Measurements from ENCODE around the gene ARID2.

The ARID2 gene

GRCh38 chr12:45725631-45726602, 3.6 kb upstream of the ARID2 start (continued):
- TF ChIP-seq ZNF518A (tag by site-specific recombination; conservative IDR thresholded peaks at IDR 0.05; ENCODE audit: low read depth), result 0 out of 2 replicates have a peak, but pooled peaks have one; percentile 17
- TF ChIP-seq, protein P1, sequence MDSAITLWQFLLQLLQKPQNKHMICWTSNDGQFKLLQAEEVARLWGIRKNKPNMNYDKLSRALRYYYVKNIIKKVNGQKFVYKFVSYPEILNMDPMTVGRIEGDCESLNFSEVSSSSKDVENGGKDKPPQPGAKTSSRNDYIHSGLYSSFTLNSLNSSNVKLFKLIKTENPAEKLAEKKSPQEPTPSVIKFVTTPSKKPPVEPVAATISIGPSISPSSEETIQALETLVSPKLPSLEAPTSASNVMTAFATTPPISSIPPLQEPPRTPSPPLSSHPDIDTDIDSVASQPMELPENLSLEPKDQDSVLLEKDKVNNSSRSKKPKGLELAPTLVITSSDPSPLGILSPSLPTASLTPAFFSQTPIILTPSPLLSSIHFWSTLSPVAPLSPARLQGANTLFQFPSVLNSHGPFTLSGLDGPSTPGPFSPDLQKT (IDR thresholded peaks at IDR 0.05; ENCODE audit: borderline replicate concordance, low read depth, low read length), result no peak
- TF ChIP-seq ZNF394 (tag by site-specific recombination; IDR thresholded peaks at IDR 0.05; ENCODE audit: borderline replicate concordance), result peak; percentile 59; the same call in 1 of the 2 replicates
- peak; percentile 80 for TF ChIP-seq ZNF677 (tag by site-specific recombination; IDR thresholded peaks at IDR 0.05)
- TF ChIP-seq HOXA7 (CRISPR knock-in tag; IDR thresholded peaks at IDR 0.05; ENCODE audit: borderline replicate concordance), result no peak
- TF ChIP-seq, protein P2, sequence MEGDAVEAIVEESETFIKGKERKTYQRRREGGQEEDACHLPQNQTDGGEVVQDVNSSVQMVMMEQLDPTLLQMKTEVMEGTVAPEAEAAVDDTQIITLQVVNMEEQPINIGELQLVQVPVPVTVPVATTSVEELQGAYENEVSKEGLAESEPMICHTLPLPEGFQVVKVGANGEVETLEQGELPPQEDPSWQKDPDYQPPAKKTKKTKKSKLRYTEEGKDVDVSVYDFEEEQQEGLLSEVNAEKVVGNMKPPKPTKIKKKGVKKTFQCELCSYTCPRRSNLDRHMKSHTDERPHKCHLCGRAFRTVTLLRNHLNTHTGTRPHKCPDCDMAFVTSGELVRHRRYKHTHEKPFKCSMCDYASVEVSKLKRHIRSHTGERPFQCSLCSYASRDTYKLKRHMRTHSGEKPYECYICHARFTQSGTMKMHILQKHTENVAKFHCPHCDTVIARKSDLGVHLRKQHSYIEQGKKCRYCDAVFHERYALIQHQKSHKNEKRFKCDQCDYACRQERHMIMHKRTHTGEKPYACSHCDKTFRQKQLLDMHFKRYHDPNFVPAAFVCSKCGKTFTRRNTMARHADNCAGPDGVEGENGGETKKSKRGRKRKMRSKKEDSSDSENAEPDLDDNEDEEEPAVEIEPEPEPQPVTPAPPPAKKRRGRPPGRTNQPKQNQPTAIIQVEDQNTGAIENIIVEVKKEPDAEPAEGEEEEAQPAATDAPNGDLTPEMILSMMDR (tag by site-specific recombination; IDR thresholded peaks at IDR 0.05), result peak; percentile 58
- peak; percentile 94 for TF ChIP-seq ZBTB17 (tag by site-specific recombination; IDR thresholded peaks at IDR 0.05)
- TF ChIP-seq ZNF660 (tag by site-specific recombination; IDR thresholded peaks at IDR 0.05), result 0 out of 2 replicates have a peak, but pooled peaks have one; percentile 28
- peak; percentile 46; the same call in 1 of the 2 replicates for TF ChIP-seq SP7 (tag by site-specific recombination; IDR thresholded peaks at IDR 0.05)
- no peak for TF ChIP-seq PBX3 (CRISPR knock-in tag; IDR thresholded peaks at IDR 0.05)
- TF ChIP-seq ZNF830 (tag by site-specific recombination; IDR thresholded peaks at IDR 0.05; ENCODE audit: low read depth), result no peak

- peak overlapping the region; percentile 98 for H3K27ac ChIP-seq (ENCODE audit: extremely low read depth, low read depth, low read length)
- H3K9me3 ChIP-seq (ENCODE audit: control insufficient read depth, insufficient read depth, low read depth, low read length), result no peaks in the 10 kb centered on the region
- peaks cover under 1% of the 10 kb centered on the region; the same call in 1 of the 2 replicates for H3K4me1 ChIP-seq (ENCODE audit: control insufficient read depth, insufficient read depth, low read length)
- no peaks in the 10 kb centered on the region for H3K36me3 ChIP-seq (ENCODE audit: control insufficient read depth in 2 of 2, insufficient read depth in 1 of 2, low read length in 2 of 2)
- peak overlapping the region; percentile 82 for H3K4me3 ChIP-seq (ENCODE audit: low read depth, low read length)
- ChIA-PET POLR2A (interaction anchor here (0.7 to 3.7 kb wide), 8 partner anchors 72 to 556 kb away, joined by 3 to 20 read pairs (median 3); partner anchors contain the start of gene SCAF11), CTCF (interaction anchor here (0.6 to 5.9 kb wide), 12 partner anchors 9 to 443 kb away, joined by 3 to 47 read pairs (median 3); no protein-coding TSS in a partner anchor)
- TF ChIP-seq ZXDB (tag by site-specific recombination; IDR thresholded peaks at IDR 0.05), result no peak
- TF ChIP-seq ZNF610 (tag by site-specific recombination; IDR thresholded peaks at IDR 0.05; ENCODE audit: borderline replicate concordance), result no peak
- peak; percentile 90 for TF ChIP-seq ZNF366 (tag by site-specific recombination; conservative IDR thresholded peaks at IDR 0.05)
- TF ChIP-seq ZNF202 (tag by site-specific recombination; IDR thresholded peaks at IDR 0.05; ENCODE audit: borderline replicate concordance), result no peak
- no peak for TF ChIP-seq SP3 (tag by site-specific recombination; IDR thresholded peaks at IDR 0.05)
- TF ChIP-seq, protein P3, sequence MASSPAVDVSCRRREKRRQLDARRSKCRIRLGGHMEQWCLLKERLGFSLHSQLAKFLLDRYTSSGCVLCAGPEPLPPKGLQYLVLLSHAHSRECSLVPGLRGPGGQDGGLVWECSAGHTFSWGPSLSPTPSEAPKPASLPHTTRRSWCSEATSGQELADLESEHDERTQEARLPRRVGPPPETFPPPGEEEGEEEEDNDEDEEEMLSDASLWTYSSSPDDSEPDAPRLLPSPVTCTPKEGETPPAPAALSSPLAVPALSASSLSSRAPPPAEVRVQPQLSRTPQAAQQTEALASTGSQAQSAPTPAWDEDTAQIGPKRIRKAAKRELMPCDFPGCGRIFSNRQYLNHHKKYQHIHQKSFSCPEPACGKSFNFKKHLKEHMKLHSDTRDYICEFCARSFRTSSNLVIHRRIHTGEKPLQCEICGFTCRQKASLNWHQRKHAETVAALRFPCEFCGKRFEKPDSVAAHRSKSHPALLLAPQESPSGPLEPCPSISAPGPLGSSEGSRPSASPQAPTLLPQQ (tag by site-specific recombination; IDR thresholded peaks at IDR 0.05), result peak; percentile 44
- no peak for TF ChIP-seq SP2 (tag by site-specific recombination; IDR thresholded peaks at IDR 0.05)
- no peak for TF ChIP-seq ZNF416 (tag by site-specific recombination; IDR thresholded peaks at IDR 0.05)
- TF ChIP-seq ZNF76 (tag by site-specific recombination; IDR thresholded peaks at IDR 0.05; ENCODE audit: borderline replicate concordance, low read depth), result no peak; the same call in 1 of the 2 replicates
- TF ChIP-seq, protein P4, sequence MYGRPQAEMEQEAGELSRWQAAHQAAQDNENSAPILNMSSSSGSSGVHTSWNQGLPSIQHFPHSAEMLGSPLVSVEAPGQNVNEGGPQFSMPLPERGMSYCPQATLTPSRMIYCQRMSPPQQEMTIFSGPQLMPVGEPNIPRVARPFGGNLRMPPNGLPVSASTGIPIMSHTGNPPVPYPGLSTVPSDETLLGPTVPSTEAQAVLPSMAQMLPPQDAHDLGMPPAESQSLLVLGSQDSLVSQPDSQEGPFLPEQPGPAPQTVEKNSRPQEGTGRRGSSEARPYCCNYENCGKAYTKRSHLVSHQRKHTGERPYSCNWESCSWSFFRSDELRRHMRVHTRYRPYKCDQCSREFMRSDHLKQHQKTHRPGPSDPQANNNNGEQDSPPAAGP (tag by site-specific recombination; IDR thresholded peaks at IDR 0.05), result no peak
Observed at GRCh38 chr12:45726603-45727300, 2.8 kb upstream of the ARID2 start.

All from HEK293 (cell line).